Ishikawa (cell line): ENCODE data around the gene PRKCH.

Source experiments
- CREB1 ChIP-seq: IDR thresholded peaks from 2 replicates; pipeline ENCODE4 v1.6.1; 2012; ENCODE audit warnings: low read depth
- EGR1 ChIP-seq: IDR thresholded peaks from 2 replicates; pipeline ENCODE4 v1.6.1; 2012
- EP300 ChIP-seq: IDR thresholded peaks from 2 replicates; pipeline ENCODE4 v1.6.1; 2012; ENCODE audit warnings: borderline replicate concordance
- FOXM1 ChIP-seq: IDR thresholded peaks from 2 replicates; pipeline ENCODE4 v1.6.1; 2012; ENCODE audit warnings: low read depth, borderline replicate concordance
- NFIC ChIP-seq: IDR thresholded peaks from 2 replicates; pipeline ENCODE4 v1.6.1; 2012
- RAD21 ChIP-seq: IDR thresholded peaks from 2 replicates; pipeline ENCODE4 v1.6.1; 2012; ENCODE audit warnings: low read depth
- REST ChIP-seq: IDR thresholded peaks from 2 replicates; pipeline ENCODE4 v1.6.1; 2012; ENCODE audit warnings: low read depth, mild to moderate bottlenecking
- TAF1 ChIP-seq: IDR thresholded peaks from 2 replicates; pipeline ENCODE4 v1.6.1; 2012; ENCODE audit warnings: low read depth, mild to moderate bottlenecking
- TCF12 ChIP-seq: IDR thresholded peaks from 2 replicates; pipeline ENCODE4 v1.6.1; 2012; ENCODE audit warnings: low read depth
- TEAD4 ChIP-seq: IDR thresholded peaks from 2 replicates; pipeline ENCODE4 v1.6.1; 2012
- USF1 ChIP-seq: IDR thresholded peaks from 2 replicates; pipeline ENCODE4 v1.6.1; 2012
- YY1 ChIP-seq: IDR thresholded peaks from 2 replicates; pipeline ENCODE4 v1.6.1; 2012; ENCODE audit warnings: low read depth
- TF ChIP-seq, protein P1 (sequence below): IDR thresholded peaks from 2 replicates; pipeline ENCODE4 v1.6.1; 2012

DNA sequence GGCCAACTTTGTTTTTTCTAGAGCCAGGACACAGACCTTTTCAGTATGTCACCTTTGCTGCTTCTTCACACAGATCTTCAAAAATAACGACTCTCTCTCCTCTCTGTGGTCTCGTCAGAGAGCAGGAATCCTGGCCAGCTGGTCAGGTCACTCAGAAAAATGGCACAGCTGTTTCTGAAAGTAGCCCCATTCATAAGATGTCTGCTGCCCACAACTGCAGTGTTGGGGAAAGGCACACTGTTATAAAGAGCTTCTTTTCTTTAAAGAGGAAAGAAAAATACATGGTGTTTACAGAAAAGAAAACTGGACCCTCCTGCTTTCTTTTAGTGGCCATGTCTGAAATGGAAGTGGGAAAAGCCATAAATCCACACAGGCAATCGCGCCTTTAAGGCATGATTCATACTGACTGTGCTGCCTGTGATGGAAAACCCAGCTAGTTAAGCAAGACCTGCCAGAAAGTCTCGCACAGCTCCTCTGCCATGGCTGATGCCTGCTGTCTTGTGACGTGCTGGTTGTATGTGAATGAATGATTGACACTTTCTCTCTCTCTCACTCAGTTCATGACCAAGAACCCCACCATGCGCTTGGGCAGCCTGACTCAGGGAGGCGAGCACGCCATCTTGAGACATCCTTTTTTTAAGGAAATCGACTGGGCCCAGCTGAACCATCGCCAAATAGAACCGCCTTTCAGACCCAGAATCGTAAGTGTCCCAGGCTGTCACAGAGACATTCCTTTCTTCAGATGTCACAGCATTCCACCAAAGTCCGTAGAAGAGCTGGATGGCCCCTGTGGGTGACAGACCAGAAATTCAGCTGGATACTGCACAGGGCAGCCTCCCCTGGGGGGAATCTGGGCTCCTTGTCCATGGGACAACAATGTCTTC is 226.0 kb downstream of the PRKCH start:
- TF ChIP-seq CREB1 (no peak), TEAD4 (peak; percentile 56; the same call in 1 of the 2 replicates), YY1 (no peak; the same call in 1 of the 2 replicates), NFIC (0 out of 2 replicates have a peak, but pooled peaks have one; percentile 12), REST (no peak), EGR1 (no peak), RAD21 (no peak), USF1 (no peak), EP300 (no peak), TAF1 (no peak), TCF12 (no peak), FOXM1 (no peak)
- TF ChIP-seq, protein P1, sequence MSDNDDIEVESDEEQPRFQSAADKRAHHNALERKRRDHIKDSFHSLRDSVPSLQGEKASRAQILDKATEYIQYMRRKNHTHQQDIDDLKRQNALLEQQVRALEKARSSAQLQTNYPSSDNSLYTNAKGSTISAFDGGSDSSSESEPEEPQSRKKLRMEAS = no peak
